Hematopoietic multipotent progenitor cell treated with erythropoietin and hydrocortisone succinate and interleukin-3 and kit ligand, for 4 days (in vitro differentiated cells): ENCODE results near the gene PLXDC2.
"Not testable (repeated sequence)": the region's sequence is repeated elsewhere in the genome, so short reads cannot be mapped to it uniquely, and the experiment has no call there.

Source experiments
- DNase-seq: peaks from one replicate; pipeline ENCODE4 v3.0.0-alpha.2; 2015

The PLXDC2 gene

GRCh38 chr10:20133669-20134189 lies 317.5 kb downstream of the PLXDC2 start:
- no peak for DNase-seq

- no peak for DNase-seq
Measured at GRCh38 chr10:20142311-20142710, 326.1 kb downstream of the PLXDC2 start.

GRCh38 chr10:20144268-20144667 lies 328.0 kb downstream of the PLXDC2 start:
- DNase-seq, result no peak

GRCh38 chr10:20146004-20146403 lies 329.8 kb downstream of the PLXDC2 start:
- DNase-seq, result no peak

- no peak for DNase-seq
Measured at GRCh38 chr10:20147684-20148083, 331.5 kb downstream of the PLXDC2 start.

GRCh38 chr10:20156511-20156910 lies 340.3 kb downstream of the PLXDC2 start:
- DNase-seq, result no peak

GRCh38 chr10:20157314-20157713 lies 341.1 kb downstream of the PLXDC2 start:
- DNase-seq, result no peak

GRCh38 chr10:20158086-20158485 lies 341.9 kb downstream of the PLXDC2 start:
- no peak for DNase-seq

- DNase-seq, result no peak
Measured at GRCh38 chr10:20162123-20162522, 345.9 kb downstream of the PLXDC2 start.

- DNase-seq, result no peak
Measured at GRCh38 chr10:20166096-20166675, 350.0 kb downstream of the PLXDC2 start.

- no peak for DNase-seq
Measured at GRCh38 chr10:20170661-20171060, 354.4 kb downstream of the PLXDC2 start.

- DNase-seq, result no peak
Measured at GRCh38 chr10:20173046-20173445, 356.8 kb downstream of the PLXDC2 start.

GRCh38 chr10:20175719-20176118 lies 359.5 kb downstream of the PLXDC2 start:
- no peak for DNase-seq

- DNase-seq, result no peak
Measured at GRCh38 chr10:20180766-20181165, 364.5 kb downstream of the PLXDC2 start.

- no peak for DNase-seq
Measured at GRCh38 chr10:20181434-20181833, 365.2 kb downstream of the PLXDC2 start.

GRCh38 chr10:20185116-20185515 lies 368.9 kb downstream of the PLXDC2 start:
- DNase-seq, result no peak

- DNase-seq, result not testable (repeated sequence)
Measured at GRCh38 chr10:20191392-20191791, 375.2 kb downstream of the PLXDC2 start.

- DNase-seq, result no peak
Measured at GRCh38 chr10:20195076-20195475, 378.8 kb downstream of the PLXDC2 start.

- DNase-seq, result peak; percentile 30
Measured at GRCh38 chr10:20200758-20201157, 384.5 kb downstream of the PLXDC2 start.

GRCh38 chr10:20202337-20202736 lies 386.1 kb downstream of the PLXDC2 start:
- DNase-seq, result peak; percentile 24

- DNase-seq, result no peak
Measured at GRCh38 chr10:20207653-20208052, 391.4 kb downstream of the PLXDC2 start.

- DNase-seq, result not testable (repeated sequence)
Measured at GRCh38 chr10:20209098-20209497, 392.9 kb downstream of the PLXDC2 start.

GRCh38 chr10:20215547-20216152 lies 399.4 kb downstream of the PLXDC2 start:
- no peak for DNase-seq

GRCh38 chr10:20221356-20221755 lies 405.1 kb downstream of the PLXDC2 start:
- no peak for DNase-seq

GRCh38 chr10:20228729-20229128 lies 412.5 kb downstream of the PLXDC2 start:
- DNase-seq, result peak; percentile 6
